HG02798 (cell line): ENCODE data around the gene VWA5B2.

Source experiments
- ATAC-seq: cut with Tn5 transposase; IDR thresholded peaks from one replicate; pipeline ENCODE4 v1.9.1; 2021; ENCODE audit warnings: mild to moderate bottlenecking; ENCODE audit not compliant: unreplicated experiment, poor library complexity

VWA5B2 gene

GRCh38 chr3:184229394-184230080 lies at the start of gene VWA5B2:
Gene VWA5B2 (plus strand): TSS chr3:184229585. CDS start chr3:184230529, 944 bp downstream.
- ATAC-seq = peak; percentile 89

- ATAC-seq = no peak
Observed at GRCh38 chr3:184180165-184180564, 49.2 kb upstream of the VWA5B2 start.

GRCh38 chr3:184181596-184181995 lies 47.8 kb upstream of the VWA5B2 start:
- no peak for ATAC-seq

GRCh38 chr3:184183679-184184078 lies 45.7 kb upstream of the VWA5B2 start:
- ATAC-seq = no peak

GRCh38 chr3:184184546-184185230 lies 44.7 kb upstream of the VWA5B2 start:
- ATAC-seq = no peak

GRCh38 chr3:184185461-184186183 lies 43.8 kb upstream of the VWA5B2 start:
- peak; percentile 97 for ATAC-seq

- ATAC-seq = peak; percentile 24
Observed at GRCh38 chr3:184186184-184186901, 43.0 kb upstream of the VWA5B2 start, which contains the start of gene ABCF3. Gene ABCF3 (plus strand): TSS chr3:184186199. CDS start chr3:184186208, 9 bp downstream.

GRCh38 chr3:184186902-184187207 lies 42.5 kb upstream of the VWA5B2 start:
- no peak for ATAC-seq

GRCh38 chr3:184188080-184188479 lies 41.3 kb upstream of the VWA5B2 start:
- ATAC-seq = no peak

- ATAC-seq = no peak
Observed at GRCh38 chr3:184189421-184189820, 40.0 kb upstream of the VWA5B2 start.

GRCh38 chr3:184192889-184193288 lies 36.5 kb upstream of the VWA5B2 start:
- no peak for ATAC-seq

GRCh38 chr3:184193991-184194539 lies 35.3 kb upstream of the VWA5B2 start:
- no peak for ATAC-seq

- no peak for ATAC-seq
Observed at GRCh38 chr3:184196536-184196935, 32.8 kb upstream of the VWA5B2 start.

GRCh38 chr3:184198509-184198908 lies 30.9 kb upstream of the VWA5B2 start:
- ATAC-seq = no peak

GRCh38 chr3:184200825-184201224 lies 28.6 kb upstream of the VWA5B2 start:
- ATAC-seq = no peak

GRCh38 chr3:184203526-184203925 lies 25.9 kb upstream of the VWA5B2 start:
- no peak for ATAC-seq

- no peak for ATAC-seq
Observed at GRCh38 chr3:184209146-184209923, 20.1 kb upstream of the VWA5B2 start.

- no peak for ATAC-seq
Observed at GRCh38 chr3:184211297-184211696, 18.1 kb upstream of the VWA5B2 start.

GRCh38 chr3:184211718-184212117 lies 17.7 kb upstream of the VWA5B2 start:
- ATAC-seq = no peak

- no peak for ATAC-seq
Observed at GRCh38 chr3:184218814-184219213, 10.6 kb upstream of the VWA5B2 start.
